SK-N-SH (cell line): ENCODE results near the gene PKD1. TPM values are rescaled to one million over a fixed set of nuclear protein-coding genes. Genes with fewer than 3 reads are reported as not detected.
"Not testable (repeated sequence)": the region's sequence is repeated elsewhere in the genome, so short reads cannot be mapped to it uniquely, and the experiment has no call there.

Experiments used
- CTCF ChIA-PET: fragments of 300-600, 350-600 bp; formaldehyde crosslinking; extraction: SDS; loops from one replicate; lab custom pipeline; 2021; lab: Yijun Ruan, JAX
- POLR2A ChIA-PET: fragments of 350-600 bp; sonication (Branson Sonifier 250); formaldehyde crosslinking; extraction: SDS; loops from one replicate; lab custom pipeline; 2020; ENCODE audit warnings: antibody characterized with exemption, inconsistent platforms; lab: Yijun Ruan, JAX
- DNase-seq: peaks from one replicate; pipeline ENCODE4 v3.0.0; 2012
- H2AFZ ChIP-seq: fragments of 200-600 bp; sonication (generic); 2 replicates; pipeline ENCODE4 v1.8.1; 2016; ENCODE audit warnings: antibody characterized with exemption, mild to moderate bottlenecking, low read depth
- H3F3A ChIP-seq: fragments of 200-600 bp; sonication (generic); replicated peaks from 2 replicates; pipeline ENCODE3; 2016; ENCODE audit warnings: antibody characterized with exemption, mild to moderate bottlenecking; ENCODE audit not compliant: insufficient read depth
- H3K27ac ChIP-seq, 2 experiments: fragments of 200-500 bp in 1 of 2; fragments of 200-600 bp in 1 of 2; sonication (Bioruptor generic) in 1 of 2; sonication (generic), shearing (Covaris generic) in 1 of 2; 2 replicates each; pipeline versions ENCODE4 v1.5.1 to v1.6.1; 2014 to 2016; ENCODE audit warnings: low read depth in 2 of 2, inconsistent platforms in 1 of 2, low read length in 1 of 2, mild to moderate bottlenecking in 1 of 2, mixed read lengths in 1 of 2
- H3K27me3 ChIP-seq: fragments of 200-600 bp; sonication (generic), shearing (Covaris generic); 2 replicates; pipeline ENCODE4 v1.6.1; 2016; ENCODE audit warnings: mixed run types; ENCODE audit not compliant: insufficient read depth
- H3K36me3 ChIP-seq, 2 experiments: fragments of 200-500 bp in 1 of 2; fragments of 200-600 bp in 1 of 2; sonication (Bioruptor generic) in 1 of 2; sonication (generic) in 1 of 2; replicated peaks in 1 of 2; 2 replicates each; pipeline versions ENCODE3 to v1.5.1; 2014 to 2016; ENCODE audit warnings: low read length in 1 of 2, mild to moderate bottlenecking in 1 of 2; ENCODE audit not compliant: insufficient read depth in 2 of 2, control insufficient read depth in 1 of 2
- H3K4me1 ChIP-seq, 2 experiments: fragments of 200-500 bp in 1 of 2; fragments of 200-600 bp in 1 of 2; sonication (Bioruptor generic) in 1 of 2; sonication (generic), shearing (Covaris generic) in 1 of 2; 2 replicates each; pipeline versions ENCODE4 v1.5.1 to v1.6.1; 2014 to 2016; ENCODE audit warnings: low read depth in 1 of 2, low read length in 1 of 2, mixed run types in 1 of 2; ENCODE audit not compliant: insufficient read depth in 2 of 2, control insufficient read depth in 1 of 2
- H3K4me2 ChIP-seq: fragments of 200-600 bp; sonication (generic), shearing (Covaris generic); 2 replicates; pipeline ENCODE4 v1.6.1; 2017; ENCODE audit warnings: mixed run types
- H3K4me3 ChIP-seq, 2 experiments: fragments of 200-500 bp in 1 of 2; fragments of 200-600 bp in 1 of 2; sonication (Bioruptor generic) in 1 of 2; sonication (generic), shearing (Covaris generic) in 1 of 2; 2 replicates each; pipeline versions ENCODE4 v1.5.1 to v1.8.1; 2014 to 2016; ENCODE audit warnings: low read depth in 2 of 2, inconsistent platforms in 1 of 2, low read length in 1 of 2, mild to moderate bottlenecking in 1 of 2, mixed read lengths in 1 of 2, moderate library complexity in 1 of 2
- H3K79me2 ChIP-seq: fragments of 200-600 bp; sonication (generic); 2 replicates; pipeline ENCODE4 v1.8.1; 2017; ENCODE audit warnings: mild to moderate bottlenecking; ENCODE audit not compliant: insufficient read depth
- H3K9ac ChIP-seq: fragments of 200-600 bp; sonication (generic); 2 replicates; pipeline ENCODE4 v1.6.1; 2017; ENCODE audit warnings: mixed run types
- H3K9me2 ChIP-seq: fragments of 200-600 bp; sonication (generic); 2 replicates; pipeline ENCODE4 v1.6.1; 2017; ENCODE audit warnings: mixed run types
- H3K9me3 ChIP-seq: fragments of 200-600 bp; sonication (generic); 2 replicates; pipeline ENCODE4 v1.6.1; 2017; ENCODE audit warnings: mixed run types, mild to moderate bottlenecking, moderate library complexity
- H4K20me1 ChIP-seq: fragments of 200-600 bp; sonication (generic); 2 replicates; pipeline ENCODE4 v1.6.1; 2017; ENCODE audit warnings: mild to moderate bottlenecking, mixed run types; ENCODE audit not compliant: insufficient read depth
- CHD2 ChIP-seq: fragments of 150-350 bp; IDR thresholded peaks from 2 replicates; pipeline ENCODE4 v1.6.1; 2018; ENCODE audit warnings: low read length; ENCODE audit not compliant: partially characterized antibody
- IRF3 ChIP-seq: fragments of 150-350 bp; IDR thresholded peaks from 2 replicates; pipeline ENCODE4 v1.6.1; 2016; ENCODE audit warnings: mild to moderate bottlenecking, low read depth, low read length
- MAX ChIP-seq: IDR thresholded peaks from 2 replicates; pipeline ENCODE4 v1.4.0; 2012; ENCODE audit warnings: low read depth
- MXI1 ChIP-seq: IDR thresholded peaks from 2 replicates; pipeline ENCODE4 v1.6.1; 2012; ENCODE audit warnings: mild to moderate bottlenecking, low read depth, low read length, improper control_type of control experiment
- NFIC ChIP-seq: IDR thresholded peaks from 2 replicates; pipeline ENCODE4 v1.4.0; 2012; ENCODE audit warnings: borderline replicate concordance
- NRF1 ChIP-seq: IDR thresholded peaks from 2 replicates; pipeline ENCODE4 v1.6.1; 2012; ENCODE audit warnings: low read depth, mild to moderate bottlenecking, low read length
- POLR2AphosphoS5 ChIP-seq: IDR thresholded peaks from 2 replicates; pipeline ENCODE4 v1.6.1; 2012; ENCODE audit warnings: low read depth, low read length
- RCOR1 ChIP-seq: fragments of 150-350 bp; IDR thresholded peaks from 2 replicates; pipeline ENCODE4 v1.6.1; 2017; ENCODE audit warnings: antibody characterized with exemption, low read length
- REST ChIP-seq: IDR thresholded peaks from 2 replicates; pipeline ENCODE4 v1.6.1; 2012; ENCODE audit warnings: mild to moderate bottlenecking, low read depth, low read length, moderate library complexity
- YY1 ChIP-seq: IDR thresholded peaks from 2 replicates; pipeline ENCODE4 v1.4.0; 2012; ENCODE audit warnings: low read depth, mild to moderate bottlenecking
- ZBTB33 ChIP-seq: IDR thresholded peaks from 2 replicates; pipeline ENCODE4 v1.4.0; 2012; ENCODE audit warnings: low read depth, borderline replicate concordance
- WGBS: methylation state at CpG from one replicate; pipeline ENCODE4 v1.1.6; 2017; ENCODE audit warnings: low lambda C conversion rate; 5-methylcytosine and 5-hydroxymethylcytosine counted together
- polyA plus RNA-seq, 3 experiments: library from polyadenylated mRNA; depleted of rRNA; stranded (reverse); fragments of >200 nt; gene quantifications; 2 replicates each; pipeline ENCODE4 v1.2.3, GENCODE V29; 2012

PKD1 gene
- 39.8 and 47.4 TPM in 2 replicates for polyA plus RNA-seq (2012; rRNA removed)
- 10.3 and 21.4 TPM in 2 replicates for polyA plus RNA-seq (2012; cell fraction: cytosol; rRNA removed)
- 292 and 443 TPM in 2 replicates for polyA plus RNA-seq (2012; cell fraction: nucleus; rRNA removed)

- peak within 1 kb of the TSS; percentile 47 to 60; a peak in 3 of 4 replicates for H3K27ac ChIP-seq
- not testable (repeated sequence) for H3F3A ChIP-seq, H3K9me2 ChIP-seq, H3K9me3 ChIP-seq, H3K4me1 ChIP-seq
- POLR2A ChIA-PET = interaction anchor here (0.7 to 1.3 kb wide), 2 partner anchors 19 to 171 kb away, joined by 3 to 4 read pairs; partner anchors contain the start of genes RPS2 and TRAF7
- H3K4me2 ChIP-seq = peak within 1 kb of the TSS; percentile 65; the same call in 1 of the 2 replicates
- WGBS = 0% methylated on average over 12 of the region's 81 CpGs
- H3K4me3 ChIP-seq = peak within 1 kb of the TSS; percentile 53 to 64
- TF ChIP-seq POLR2AphosphoS5 (peak; percentile 26; the same call in 1 of the 2 replicates), NRF1 (peak; percentile 32; the same call in 1 of the 2 replicates), MAX (peak; percentile 19; the same call in 1 of the 2 replicates), MXI1 (peak; percentile 58; the same call in 1 of the 2 replicates), CHD2 (peak; percentile 6)
- TF ChIP-seq, all 33 proteins: peak for 5; not testable (repeated sequence) for 28
- peaks cover 11% of the 10 kb centered on the region for H4K20me1 ChIP-seq
- H3K27me3 ChIP-seq, H3K36me3 ChIP-seq: not testable (repeated sequence)
- H3K79me2 ChIP-seq = peaks cover 32% of the 10 kb centered on the region
- H3K9ac ChIP-seq = peak within 1 kb of the TSS; percentile 72
- DNase-seq = peak; percentile 69
- CTCF ChIA-PET = interaction anchor here (2.6 kb wide), 1 partner anchor 113 kb away, joined by 6 read pairs; no protein-coding TSS in a partner anchor
- H2AFZ ChIP-seq = peak within 1 kb of the TSS; percentile 41; the same call in 1 of the 2 replicates
These were observed at the start of gene PKD1 for GRCh38 chr16:2135770-2136490. TSS of gene PKD1 (minus strand) at chr16:2135898. CDS start at chr16:2135689, 209 bp downstream.

GRCh38 chr16:2184962-2185361 lies 49.3 kb upstream of the PKD1 start:
- no peaks in the 10 kb centered on the region for H4K20me1 ChIP-seq
- H3K27ac ChIP-seq = no peak overlapping the region
- H3K9ac ChIP-seq = no peak overlapping the region
- no peaks in the 10 kb centered on the region for H3K79me2 ChIP-seq
- no peaks in the 10 kb centered on the region for H3F3A ChIP-seq
- no peaks in the 10 kb centered on the region for H3K9me2 ChIP-seq
- no peak overlapping the region for H3K4me2 ChIP-seq
- H2AFZ ChIP-seq = no peak overlapping the region
- H3K36me3 ChIP-seq = peaks cover 0 to 2% of the 10 kb centered on the region in 2 experiments
- no peaks in the 10 kb centered on the region for H3K27me3 ChIP-seq
- no peak for DNase-seq
- 100% methylated on average over 2 of the region's 20 CpGs for WGBS
- ChIA-PET CTCF (interaction anchor here (3.9 kb wide), 1 partner anchor 10 kb away, joined by 19 read pairs; the partner anchor contains the start of gene CASKIN1), POLR2A (no interaction called here)
- H3K4me3 ChIP-seq = no peak overlapping the region
- no peaks in the 10 kb centered on the region for H3K9me3 ChIP-seq
- no peak for TF ChIP-seq IRF3
- no peaks in the 10 kb centered on the region for H3K4me1 ChIP-seq

GRCh38 chr16:2184346-2184745 lies 48.6 kb upstream of the PKD1 start:
- Histone ChIP-seq H3K4me1 (no peaks in the 10 kb centered on the region), H4K20me1 (no peaks in the 10 kb centered on the region), H3F3A (no peaks in the 10 kb centered on the region), H3K9me2 (no peaks in the 10 kb centered on the region), H3K27ac (no peak overlapping the region), H3K4me2 (no peak overlapping the region), H3K4me3 (no peak overlapping the region), H2AFZ (no peak overlapping the region), H3K27me3 (no peaks in the 10 kb centered on the region), H3K9me3 (no peaks in the 10 kb centered on the region), H3K9ac (no peak overlapping the region), H3K36me3 (peaks cover 0 to 2% of the 10 kb centered on the region in 2 experiments), H3K79me2 (no peaks in the 10 kb centered on the region)
- WGBS = 96% methylated on average over 13 of the region's 19 CpGs
- DNase-seq = no peak
- TF ChIP-seq NFIC = no peak
- TF ChIP-seq REST = no peak
- TF ChIP-seq RCOR1 = no peak
- no peak for TF ChIP-seq ZBTB33
- no peak for TF ChIP-seq YY1
- no peak for TF ChIP-seq MXI1
- ChIA-PET POLR2A (interaction anchor here (1.3 kb wide), 1 partner anchor 29 kb away, joined by 4 read pairs; the partner anchor contains the start of gene TRAF7), CTCF (interaction anchor here (3.9 kb wide), 1 partner anchor 11 kb away, joined by 19 read pairs; the partner anchor contains the start of gene CASKIN1)
